ENCODE results near the gene HDAC5.
A peak's percentile ranks its signal among the peaks of the same experiment; 100 is the strongest.
"Not testable (repeated sequence)": the region's sequence is repeated elsewhere in the genome, so short reads cannot be mapped to it uniquely, and the experiment has no call there.

Gene HDAC5

DNA sequence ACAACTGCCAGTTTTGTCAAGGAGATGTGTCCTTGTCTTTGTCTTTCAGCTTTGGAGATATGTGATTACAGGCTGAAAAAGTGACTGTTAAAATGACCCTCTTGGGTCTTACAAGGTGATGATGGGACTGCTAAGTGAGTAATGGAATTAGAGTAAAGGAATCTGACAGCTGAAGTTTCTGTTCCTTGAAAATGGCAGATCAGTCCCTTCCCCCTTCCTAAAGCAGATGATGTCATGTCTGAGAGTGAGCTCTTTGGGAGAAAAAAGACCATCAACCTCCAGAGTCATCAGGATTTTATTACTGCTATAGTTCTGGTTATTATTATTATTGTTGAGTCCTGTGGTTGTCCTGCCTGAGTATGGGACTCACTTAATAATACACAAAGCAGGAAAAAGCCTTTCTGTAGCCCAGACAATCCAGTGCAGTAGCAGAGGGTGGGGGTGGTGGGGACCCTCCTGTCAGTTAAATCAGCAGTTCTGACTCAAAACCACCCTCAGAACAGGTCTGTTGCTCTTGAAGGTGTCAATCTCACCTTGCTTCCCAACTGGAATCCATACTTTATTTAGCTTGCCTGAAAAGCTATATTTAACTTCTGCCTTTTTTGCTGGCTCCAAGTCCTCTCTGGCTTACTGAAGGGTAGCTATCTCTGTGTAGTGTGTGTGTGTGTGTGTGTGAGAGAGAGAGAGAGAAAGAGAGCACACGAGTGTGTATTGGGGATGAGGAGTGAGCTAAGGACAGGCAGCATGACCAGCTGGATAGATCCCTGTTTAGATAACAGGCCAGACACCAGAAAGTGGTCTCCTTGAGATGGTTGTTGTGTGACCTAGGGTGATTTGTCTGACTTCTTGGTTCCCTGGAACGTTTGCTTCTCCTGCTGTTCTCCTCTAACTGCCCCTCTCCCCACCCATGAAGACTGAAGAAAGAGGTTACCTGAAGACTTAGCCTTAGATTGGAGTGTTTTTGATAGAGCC, 23.2 kb upstream of the HDAC5 start:
- H3K36me3 ChIP-seq (replicated peaks; ENCODE audit: low read depth, low read length): peaks cover 32% of the 10 kb centered on the region
- peaks cover 39% of the 10 kb centered on the region for H3K79me2 ChIP-seq (ENCODE audit: low read length)

DNA sequence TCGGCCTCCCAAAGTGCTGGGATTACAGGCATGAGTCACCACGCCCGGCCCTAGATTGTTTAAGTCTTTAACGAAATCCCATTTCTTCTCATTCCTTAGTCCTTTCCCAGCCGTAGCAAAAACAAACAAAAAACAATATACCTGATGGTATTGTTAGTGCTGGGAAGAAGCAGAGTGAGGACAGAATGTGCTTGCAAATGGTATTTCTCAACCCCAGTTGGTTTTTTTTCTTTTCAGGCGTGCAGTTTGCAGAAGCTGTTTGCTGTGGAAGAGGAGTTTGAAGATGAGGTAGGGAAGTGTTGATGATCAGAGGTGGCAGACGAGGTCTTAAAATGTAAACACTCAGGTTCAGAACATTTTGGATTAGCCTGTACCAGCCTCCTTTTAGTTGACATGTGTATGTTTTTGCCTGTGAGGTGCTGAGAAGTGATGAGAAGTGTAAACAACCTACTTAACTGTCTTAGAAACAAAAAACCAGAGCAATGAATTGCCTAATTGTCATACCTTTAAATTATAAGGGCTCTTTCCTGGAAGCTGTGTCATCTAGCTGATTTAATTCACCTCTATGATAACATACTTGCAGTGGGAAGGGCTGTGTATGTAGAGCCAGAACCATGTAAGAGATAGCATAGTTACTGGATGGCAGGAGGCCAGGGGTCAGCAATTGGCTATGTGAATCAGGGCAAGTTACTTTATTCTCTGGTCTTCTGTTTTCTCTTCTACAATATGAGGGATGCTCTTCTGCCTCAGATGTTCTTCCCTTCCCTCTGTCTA, 21.7 kb upstream of the HDAC5 start:
- Histone ChIP-seq H4K20me1 (ENCODE audit: insufficient read depth, low read length) (no peaks in the 10 kb centered on the region), H3K4me1 (ENCODE audit: low read length) (peaks cover 13% of the 10 kb centered on the region; the same call in 1 of the 2 replicates), H3K27me3 (ENCODE audit: low read depth, low read length) (no peaks in the 10 kb centered on the region), H3K9me3 (ENCODE audit: insufficient read depth, low read length) (no peaks in the 10 kb centered on the region), H3K4me3 (ENCODE audit: low read length) (no peak overlapping the region), H3K4me2 (ENCODE audit: low read length) (no peak overlapping the region), H3K9ac (ENCODE audit: low read length) (no peak overlapping the region), H3K36me3 (replicated peaks; ENCODE audit: low read depth, low read length) (peaks cover 32% of the 10 kb centered on the region), H2AFZ (ENCODE audit: low read depth, low read length) (no peak overlapping the region), H3K79me2 (ENCODE audit: low read length) (peaks cover 27% of the 10 kb centered on the region), H3K27ac (ENCODE audit: low read length) (no peak overlapping the region)
- TF ChIP-seq, protein P1, sequence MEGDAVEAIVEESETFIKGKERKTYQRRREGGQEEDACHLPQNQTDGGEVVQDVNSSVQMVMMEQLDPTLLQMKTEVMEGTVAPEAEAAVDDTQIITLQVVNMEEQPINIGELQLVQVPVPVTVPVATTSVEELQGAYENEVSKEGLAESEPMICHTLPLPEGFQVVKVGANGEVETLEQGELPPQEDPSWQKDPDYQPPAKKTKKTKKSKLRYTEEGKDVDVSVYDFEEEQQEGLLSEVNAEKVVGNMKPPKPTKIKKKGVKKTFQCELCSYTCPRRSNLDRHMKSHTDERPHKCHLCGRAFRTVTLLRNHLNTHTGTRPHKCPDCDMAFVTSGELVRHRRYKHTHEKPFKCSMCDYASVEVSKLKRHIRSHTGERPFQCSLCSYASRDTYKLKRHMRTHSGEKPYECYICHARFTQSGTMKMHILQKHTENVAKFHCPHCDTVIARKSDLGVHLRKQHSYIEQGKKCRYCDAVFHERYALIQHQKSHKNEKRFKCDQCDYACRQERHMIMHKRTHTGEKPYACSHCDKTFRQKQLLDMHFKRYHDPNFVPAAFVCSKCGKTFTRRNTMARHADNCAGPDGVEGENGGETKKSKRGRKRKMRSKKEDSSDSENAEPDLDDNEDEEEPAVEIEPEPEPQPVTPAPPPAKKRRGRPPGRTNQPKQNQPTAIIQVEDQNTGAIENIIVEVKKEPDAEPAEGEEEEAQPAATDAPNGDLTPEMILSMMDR (IDR thresholded peaks at IDR 0.05; ENCODE audit: low read depth, low read length): no peak
- no peak for TF ChIP-seq EZH2phosphoT487 (IDR thresholded peaks at IDR 0.05; ENCODE audit: low read depth)

More for the DNA sequence above, 23.2 kb upstream of the HDAC5 start:
- Histone ChIP-seq H2AFZ (ENCODE audit: low read depth, low read length) (no peak overlapping the region), H3K9me3 (ENCODE audit: insufficient read depth, low read length) (no peaks in the 10 kb centered on the region), H4K20me1 (ENCODE audit: insufficient read depth, low read length) (no peaks in the 10 kb centered on the region), H3K9ac (ENCODE audit: low read length) (no peak overlapping the region), H3K27me3 (ENCODE audit: low read depth, low read length) (no peaks in the 10 kb centered on the region), H3K4me3 (ENCODE audit: low read length) (no peak overlapping the region), H3K4me1 (ENCODE audit: low read length) (peaks cover 10% of the 10 kb centered on the region; the same call in 1 of the 2 replicates), H3K27ac (ENCODE audit: low read length) (no peak overlapping the region), H3K4me2 (ENCODE audit: low read length) (no peak overlapping the region)
- no peak for TF ChIP-seq EZH2phosphoT487 (IDR thresholded peaks at IDR 0.05; ENCODE audit: low read depth)
- TF ChIP-seq, protein P1 (IDR thresholded peaks at IDR 0.05; ENCODE audit: low read depth, low read length): no peak

DNA sequence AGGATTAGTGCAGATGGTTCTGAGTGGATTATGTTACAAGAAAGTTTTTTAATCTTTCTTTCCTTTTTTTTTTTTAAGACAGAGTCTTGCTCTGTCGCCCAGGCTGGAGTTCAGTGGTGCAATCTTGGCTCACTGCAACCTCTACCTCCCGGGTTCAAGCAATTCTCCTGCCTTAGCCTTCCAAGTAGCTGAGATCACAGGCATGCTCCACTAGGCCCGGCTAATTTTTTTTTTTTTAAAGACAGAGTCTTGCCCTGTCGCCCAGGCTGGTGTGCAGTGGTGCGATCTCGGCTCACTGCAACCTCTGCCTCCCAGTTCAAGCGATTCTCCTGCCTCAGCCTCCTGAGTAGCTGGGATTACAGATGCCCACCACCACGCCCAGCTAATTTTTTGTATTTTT, 20.5 kb upstream of the HDAC5 start:
- H4K20me1 ChIP-seq (ENCODE audit: insufficient read depth, low read length); H3K9ac ChIP-seq (ENCODE audit: low read length): not testable (repeated sequence)

DNA sequence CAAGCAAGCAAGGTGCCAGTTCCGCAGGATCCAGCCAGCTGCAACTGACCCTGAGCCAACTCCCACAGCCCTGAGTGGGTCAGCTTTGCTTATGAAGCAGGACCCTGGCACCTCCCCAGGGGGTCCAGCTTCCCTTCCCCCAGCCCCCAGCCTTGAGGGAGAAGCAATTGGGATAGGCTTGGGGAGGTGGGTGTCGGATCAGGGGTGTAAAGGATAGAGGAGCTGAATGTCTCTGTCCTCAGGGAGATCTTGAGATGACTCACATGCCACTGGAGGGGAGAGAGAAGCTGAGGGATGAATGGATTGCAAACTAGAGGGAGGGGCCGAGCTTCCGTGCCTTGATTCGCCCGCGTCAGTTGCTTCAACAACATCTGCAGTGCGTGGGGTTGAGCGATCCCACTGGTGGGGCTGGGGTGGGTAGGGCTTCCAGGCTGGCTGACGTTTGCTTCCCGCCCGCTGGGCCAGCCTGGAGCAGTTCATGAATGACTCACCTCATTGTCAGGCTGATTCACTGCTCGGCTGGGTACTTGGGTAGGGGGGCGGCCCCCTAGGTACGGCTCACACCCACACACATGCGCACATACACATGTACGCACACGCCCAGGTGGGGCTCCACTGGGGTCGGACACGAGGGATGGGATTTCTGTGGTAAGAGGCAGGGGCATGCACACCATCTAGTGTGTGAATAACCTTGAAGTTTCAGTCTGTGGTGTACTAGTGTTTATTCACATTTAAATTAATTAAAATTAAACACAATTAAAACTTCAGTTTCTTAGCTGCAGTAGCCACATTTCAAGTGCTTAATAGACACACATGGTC, 14.7 kb upstream of the HDAC5 start:
- Histone ChIP-seq H3K9ac (ENCODE audit: low read length) (no peak overlapping the region), H3K27ac (ENCODE audit: low read length) (no peak overlapping the region)
- no peak for TF ChIP-seq EZH2phosphoT487 (IDR thresholded peaks at IDR 0.05; ENCODE audit: low read depth)
- TF ChIP-seq, protein P1 (IDR thresholded peaks at IDR 0.05; ENCODE audit: low read depth, low read length): no peak

More for the DNA sequence above, 20.5 kb upstream of the HDAC5 start:
- not testable (repeated sequence) for H3K27ac ChIP-seq (ENCODE audit: low read length); H3K4me3 ChIP-seq (ENCODE audit: low read length); H3K4me2 ChIP-seq (ENCODE audit: low read length); H3K9me3 ChIP-seq (ENCODE audit: insufficient read depth, low read length); H3K27me3 ChIP-seq (ENCODE audit: low read depth, low read length); H2AFZ ChIP-seq (ENCODE audit: low read depth, low read length)
- Histone ChIP-seq H3K79me2 (ENCODE audit: low read length) (peaks cover 20% of the 10 kb centered on the region), H3K4me1 (ENCODE audit: low read length) (peaks cover 13% of the 10 kb centered on the region; the same call in 1 of the 2 replicates), H3K36me3 (replicated peaks; ENCODE audit: low read depth, low read length) (peaks cover 27% of the 10 kb centered on the region)

More for the DNA sequence above, 14.7 kb upstream of the HDAC5 start:
- peak overlapping the region; percentile 58 for H3K4me3 ChIP-seq (ENCODE audit: low read length)
- H3K36me3 ChIP-seq (replicated peaks; ENCODE audit: low read depth, low read length): no peaks in the 10 kb centered on the region
- H4K20me1 ChIP-seq (ENCODE audit: insufficient read depth, low read length): no peaks in the 10 kb centered on the region
- peaks cover 13% of the 10 kb centered on the region for H3K79me2 ChIP-seq (ENCODE audit: low read length)
- H2AFZ ChIP-seq (ENCODE audit: low read depth, low read length): no peak overlapping the region
- H3K27me3 ChIP-seq (ENCODE audit: low read depth, low read length): no peaks in the 10 kb centered on the region
- no peaks in the 10 kb centered on the region for H3K9me3 ChIP-seq (ENCODE audit: insufficient read depth, low read length)
- H3K4me1 ChIP-seq (ENCODE audit: low read length): peaks cover 11% of the 10 kb centered on the region; the same call in 1 of the 2 replicates
- H3K4me2 ChIP-seq (ENCODE audit: low read length): peak overlapping the region; percentile 61

All from OCI-LY3 (cell line).